Measurements from ENCODE around the gene L3MBTL3. TPM values are rescaled to one million over a fixed set of nuclear protein-coding genes. Genes with fewer than 3 reads are reported as not detected.

L3MBTL3 gene
- total and polyA plus RNA-seq, 10 of the 15 experiments (the other 5 are each of a cell fraction or from before 2014, with no cell fraction given) = 0.71 to 9.4 (median 6.2) TPM

- DNase-seq (ENCODE audit: low read depth, low spot score) (no peak), FAIRE-seq (no peak), ATAC-seq (peak; percentile 76)
- H3K9me3 ChIP-seq (replicated peaks; ENCODE audit: control insufficient read depth, insufficient read depth, low read length) = no peaks in the 10 kb centered on the region
- in situ Hi-C loops (cut with MboI) = no loop called here
- intact Hi-C loops (cut with micrococcal nuclease; ENCODE audit: unreplicated experiment) = no loop called here
- RAD21 ChIA-PET (ENCODE audit: unreplicated experiment) = interaction anchor here (0.9 kb wide), 1 partner anchor 27 kb away, joined by 3 read pairs; no protein-coding TSS in a partner anchor
- no peak overlapping the region for H3K27ac ChIP-seq (ENCODE audit: control insufficient read depth, insufficient read depth)
- H4K20me1 ChIP-seq (ENCODE audit: control insufficient read depth, insufficient read depth) = no peaks in the 10 kb centered on the region
- no peak overlapping the region for H3K4me2 ChIP-seq (ENCODE audit: control insufficient read depth, insufficient read depth)
- H2AFZ ChIP-seq (ENCODE audit: control insufficient read depth, low read depth, low read length) = no peak overlapping the region
- CTCF ChIA-PET = no interaction called here
- no peaks in the 10 kb centered on the region for H3K36me3 ChIP-seq (ENCODE audit: control insufficient read depth in 2 of 2, insufficient read depth in 2 of 2, low read length in 1 of 2)
- 68% methylated on average over 4 of the region's 4 CpGs for WGBS (ENCODE audit: insufficient coverage, insufficient replicate concordance, low lambda C conversion rate, missing lambda C conversion rate)
- H3K4me3 ChIP-seq = no peak overlapping the region
- no peaks in the 10 kb centered on the region for H3K27me3 ChIP-seq (replicated peaks in 1 of 2; ENCODE audit: control insufficient read depth in 2 of 2, insufficient read depth in 2 of 2, low read length in 1 of 2)
- no peaks in the 10 kb centered on the region for H3K79me2 ChIP-seq (ENCODE audit: control insufficient read depth, insufficient read depth, low read length)
- POLR2A ChIA-PET = no interaction called here
- no peaks in the 10 kb centered on the region for H3K4me1 ChIP-seq (ENCODE audit: control insufficient read depth, insufficient read depth, low read length)
- H3K9ac ChIP-seq (ENCODE audit: control insufficient read depth, insufficient read depth, low read length) = no peak overlapping the region
- SMC1A ChIA-PET (ENCODE audit: uncharacterized antibody, unreplicated experiment) = interaction anchor here (1.0 to 1.7 kb wide), 4 partner anchors 13 to 27 kb away, joined by 3 to 8 read pairs (median 4); partner anchors contain the start of gene L3MBTL3
- no TSS peak for BruUV-seq (replicated peaks)
- TF ChIP-seq ZBTB40 (IDR thresholded peaks at IDR 0.05; ENCODE audit: borderline replicate concordance) (no peak), EZH2 (IDR thresholded peaks at IDR 0.05; ENCODE audit: borderline replicate concordance, control insufficient read depth, low read depth, low read length) (no peak), HDAC6 (IDR thresholded peaks at IDR 0.05; ENCODE audit: unreplicated experiment) (no peak), HDGF (IDR thresholded peaks at IDR 0.05) (no peak), RELA (IDR thresholded peaks at IDR 0.05; ENCODE audit: borderline replicate concordance, partially characterized antibody) (no peak), CEBPZ (IDR thresholded peaks at IDR 0.05; ENCODE audit: low read depth, low read length) (no peak), CUX1 (IDR thresholded peaks at IDR 0.05; ENCODE audit: insufficient replicate concordance, low read depth, low read length) (no peak), TCF3 (IDR thresholded peaks at IDR 0.05; ENCODE audit: borderline replicate concordance, insufficient read depth, low read depth, low read length) (no peak), SMAD5 (IDR thresholded peaks at IDR 0.05; ENCODE audit: low read depth) (no peak)
These were observed 24.0 kb upstream of the L3MBTL3 start for GRCh38 chr6:129994410-129994809.
